ENCODE data around the gene PIH1D1. TPM values are rescaled to one million over a fixed set of nuclear protein-coding genes. Genes with fewer than 3 reads are reported as not detected.

PIH1D1 gene
- total and polyA plus RNA-seq, 11 donors, result 16.3 to 57.6 (median 31.1) TPM

DNA sequence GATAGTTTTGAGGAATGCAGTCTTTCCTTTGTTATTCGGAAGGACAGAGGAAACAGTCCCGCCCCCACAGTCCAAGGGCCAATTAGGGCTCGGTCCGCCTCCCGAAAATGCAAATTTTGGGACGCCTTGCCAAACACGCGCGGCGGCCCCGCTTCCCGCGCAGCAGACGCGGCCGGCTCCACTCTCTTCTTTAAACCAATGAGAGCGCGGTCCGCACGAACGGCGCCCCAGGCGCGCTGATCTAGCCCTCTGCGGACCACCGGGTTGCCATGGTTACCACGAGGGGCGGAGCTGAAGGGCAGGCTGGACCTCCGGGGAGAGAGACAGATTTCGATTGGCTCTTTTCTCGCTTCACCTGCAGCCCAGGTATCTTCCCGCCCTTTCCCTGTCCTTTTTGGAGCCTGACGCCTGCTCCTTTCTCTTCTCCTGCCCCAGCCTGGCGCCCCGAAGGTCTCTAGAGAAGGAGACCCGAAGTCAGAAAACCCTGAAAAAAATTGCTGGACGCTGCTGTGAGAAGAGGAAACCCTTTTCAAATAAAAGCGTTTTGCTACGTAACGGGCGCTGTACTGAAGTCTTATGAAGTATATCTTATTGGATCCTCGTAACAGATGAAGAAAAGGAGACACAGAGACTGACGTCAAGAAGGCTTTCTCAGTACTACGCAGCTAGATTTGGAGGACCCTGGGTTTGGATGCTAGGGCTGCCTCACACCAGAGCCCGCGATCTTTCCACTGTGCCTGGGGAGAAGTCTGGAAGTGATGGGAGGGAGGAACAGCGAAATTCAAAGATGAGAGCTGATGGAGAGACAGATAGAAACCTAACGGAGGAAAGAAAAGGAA lies 30.4 kb downstream of the PIH1D1 start:
- no peak for TF ChIP-seq CTCF (IDR thresholded peaks at IDR 0.05)
- TF ChIP-seq POLR2A (IDR thresholded peaks at IDR 0.05), result no peak
- peaks cover 40 to 100% (median 76%) of the 10 kb centered on the region in 9 donors for H3K27me3 ChIP-seq
- 6 to 10% (median 8%) methylated on average over 39 to 48 of the region's 48 CpGs for WGBS, 4 donors

DNA sequence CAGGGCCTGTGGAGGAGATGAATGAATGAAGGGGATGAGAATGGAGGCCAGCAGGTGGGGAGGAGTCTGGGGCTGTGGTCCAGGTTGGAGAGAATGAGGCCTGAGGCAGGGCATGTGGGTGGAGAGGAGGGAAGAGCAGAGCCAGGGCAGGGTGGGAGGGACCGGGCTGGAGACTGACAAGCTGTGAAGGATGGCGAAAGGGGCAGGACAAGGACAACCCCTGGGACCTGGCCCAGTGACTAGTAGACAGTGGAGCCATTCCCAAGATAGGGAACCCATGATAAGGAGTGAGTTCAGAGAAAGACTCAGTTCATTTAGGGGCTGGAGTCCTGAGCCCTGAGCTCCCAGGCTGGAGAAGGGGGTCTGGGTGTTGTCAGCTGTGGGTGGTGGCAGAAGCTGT lies 31.4 kb downstream of the PIH1D1 start:
- Histone ChIP-seq H3K4me1 (peaks cover 0 to 35% (median 27%) of the 10 kb centered on the region in 12 donors), H3K9me3 (no peaks in the 10 kb centered on the region), H3K27ac (no peak overlapping the region), H3K4me3 (no peak overlapping the region), H3K36me3 (no peaks in the 10 kb centered on the region), H3K27me3 (peaks cover 32 to 99% (median 66%) of the 10 kb centered on the region in 9 donors)
- 65 to 73% (median 70%) methylated on average over 2 of the region's 2 CpGs for WGBS, 4 donors
- intact Hi-C loops (cut with DNase I), result no loop called here
- DNase-seq (no peak), ATAC-seq (no peak)
- TF ChIP-seq CTCF (IDR thresholded peaks at IDR 0.05), result no peak
- TF ChIP-seq POLR2A (IDR thresholded peaks at IDR 0.05), result no peak

More for the DNA sequence above, 30.4 kb downstream of the PIH1D1 start:
- no peak overlapping the region for H3K27ac ChIP-seq
- H3K36me3 ChIP-seq, result no peaks in the 10 kb centered on the region
- DNase-seq (peak; percentile 70 to 83 (median 73)), ATAC-seq (peak; percentile 41 to 84 (median 66))
- H3K4me1 ChIP-seq, result peaks cover 0 to 39% (median 27%) of the 10 kb centered on the region in 12 donors
- intact Hi-C loops (cut with DNase I), result no loop called here
- no peaks in the 10 kb centered on the region for H3K9me3 ChIP-seq
- peak overlapping the region in 9 of 12 donors; percentile 11 to 39 (median 28) for H3K4me3 ChIP-seq

GRCh38 chr19:49419173-49419572 lies 32.4 kb downstream of the PIH1D1 start:
- 80 to 88% (median 81%) methylated on average over 2 of the region's 2 CpGs for WGBS, 4 donors

More at GRCh38 chr19:49419173-49419572, 32.4 kb downstream of the PIH1D1 start:
- no peak for DNase-seq
- TF ChIP-seq CTCF (IDR thresholded peaks at IDR 0.05) (no peak), POLR2A (IDR thresholded peaks at IDR 0.05) (no peak)
- H3K4me1 ChIP-seq, result peaks cover 0 to 35% (median 27%) of the 10 kb centered on the region in 12 donors
- intact Hi-C loops (cut with DNase I), result no loop called here
- H3K9me3 ChIP-seq, result no peaks in the 10 kb centered on the region
- H3K4me3 ChIP-seq, result no peak overlapping the region
- H3K27ac ChIP-seq, result no peak overlapping the region
- no peak for ATAC-seq
- H3K27me3 ChIP-seq, result peaks cover 29 to 93% (median 57%) of the 10 kb centered on the region in 9 donors
- H3K36me3 ChIP-seq, result no peaks in the 10 kb centered on the region
